Activated CD8-positive, alpha-beta memory T cell treated with anti-CD3 and anti-CD28 coated beads, Interleukin-2, amount 10 ng/mL, durations not matched to agents 7 days and 5 days (primary cell): ENCODE measurements around the gene CD44. TPM values are rescaled to one million over a fixed set of nuclear protein-coding genes. Genes with fewer than 3 reads are reported as not detected.

Source experiments
- ATAC-seq: fragments of 150-1000 bp; cut with Tn5 transposase; one replicate; pipeline ENCODE4 v1.10.0; 2021; ENCODE audit warnings: moderate library complexity
- CTCF ChIA-PET: fragments of 350-600 bp; sonication (Branson Sonifier 250); formaldehyde crosslinking; loops from one replicate; lab custom pipeline; 2021; ENCODE audit warnings: antibody characterized with exemption; lab: Charles Lee
- DNase-seq: peaks from one replicate; pipeline ENCODE4 v3.0.0-alpha.2; 2020
- H3K27ac Mint-ChIP-seq: one replicate; pipeline ENCODE4 v1.8.0; 2021; ENCODE audit warnings: mild to moderate bottlenecking, mixed read lengths
- H3K27me3 Mint-ChIP-seq: one replicate; pipeline ENCODE4 v1.8.0; 2021; ENCODE audit warnings: mixed read lengths
- H3K36me3 Mint-ChIP-seq: one replicate; pipeline ENCODE4 v1.8.0; 2021; ENCODE audit warnings: mild to moderate bottlenecking, mixed read lengths
- H3K4me1 Mint-ChIP-seq: one replicate; pipeline ENCODE4 v1.8.0; 2021; ENCODE audit warnings: mixed read lengths
- H3K4me3 Mint-ChIP-seq: one replicate; pipeline ENCODE4 v1.8.0; 2021; ENCODE audit warnings: mild to moderate bottlenecking, moderate library complexity, mixed read lengths
- H3K9me3 Mint-ChIP-seq: one replicate; pipeline ENCODE4 v1.8.0; 2022; ENCODE audit warnings: low read depth, mixed read lengths
- total RNA-seq, 2 experiments: library from RNA; stranded (reverse); gene quantifications; one replicate each; pipeline ENCODE4 v1.2.3, GENCODE V29; 2021

CD44 gene
- total RNA-seq, 2 experiments from 2014 or later: 212 to 294 TPM

DNA sequence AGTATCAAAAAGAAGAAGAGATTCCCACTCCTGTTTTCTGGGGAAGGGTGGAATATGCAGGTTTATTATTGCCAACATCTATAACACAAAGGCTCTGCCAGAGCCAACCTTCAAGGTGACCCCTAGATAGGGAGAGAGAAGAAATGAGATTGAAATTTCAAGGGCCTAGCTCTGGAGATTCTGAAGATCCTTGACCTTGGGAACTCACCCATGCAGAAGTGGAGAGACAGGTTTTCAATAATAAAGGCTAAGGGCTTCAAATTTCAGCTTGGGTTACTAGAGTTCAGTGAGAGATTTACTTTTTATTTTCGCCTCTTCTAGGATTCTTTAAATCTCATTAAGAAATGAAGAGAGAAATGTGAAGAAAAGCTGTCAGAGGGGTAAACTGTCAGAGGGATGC is 98.4 kb downstream of the CD44 start:
- Mint-ChIP-seq H3K27me3 (peaks cover 15% of the 10 kb centered on the region), H3K27ac (no peak overlapping the region), H3K9me3 (peaks cover 3% of the 10 kb centered on the region), H3K36me3 (peaks cover 22% of the 10 kb centered on the region), H3K4me3 (no peak overlapping the region), H3K4me1 (peaks cover 50% of the 10 kb centered on the region)
- CTCF ChIA-PET: interaction anchor here (0.6 to 5.6 kb wide), 22 partner anchors 10 to 311 kb away, joined by 3 to 38 read pairs (median 4); no protein-coding TSS in a partner anchor
- ATAC-seq (no peak), DNase-seq (no peak)

DNA sequence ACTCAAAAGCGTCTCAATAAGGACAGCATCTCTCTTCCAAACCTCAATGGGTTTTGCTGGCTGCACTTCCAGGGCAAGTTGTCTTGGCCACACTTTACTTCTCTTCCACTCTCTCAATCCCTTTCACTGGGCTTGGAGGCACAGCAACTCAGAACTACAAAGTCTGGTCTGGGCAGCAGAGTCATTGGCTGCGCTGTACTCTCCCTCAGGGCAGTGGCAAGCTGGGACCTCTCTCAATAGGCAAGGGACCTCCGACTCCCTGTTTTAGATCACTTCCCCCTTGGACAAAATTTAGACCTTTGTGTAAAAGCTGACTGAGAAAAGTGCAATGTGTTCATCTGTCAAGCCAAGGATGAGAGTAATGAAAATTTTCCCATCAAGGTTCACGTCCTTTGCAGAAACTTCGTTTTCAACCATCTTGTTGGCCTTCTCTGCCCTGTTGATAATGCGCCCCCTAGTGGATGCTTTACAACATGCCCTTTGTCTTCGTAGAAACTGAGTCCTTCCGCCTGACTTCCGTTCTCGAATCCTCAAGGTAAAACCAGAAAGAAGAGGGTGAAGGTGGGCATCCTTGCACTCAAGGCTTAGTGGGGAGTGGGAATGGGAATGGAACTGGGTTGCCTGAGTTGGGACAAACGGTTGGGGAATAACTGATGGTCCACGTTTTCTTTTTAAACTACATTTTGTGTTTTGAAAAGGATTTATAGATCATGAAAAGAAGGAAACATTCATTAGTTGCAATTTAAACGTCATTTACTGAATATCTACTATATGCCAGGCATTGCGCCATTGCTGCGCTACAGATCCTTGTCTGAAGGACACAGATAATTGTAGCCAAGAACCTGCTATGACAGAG is 99.1 kb downstream of the CD44 start:
- ATAC-seq: peak; percentile 63
- Mint-ChIP-seq H3K36me3 (peaks cover 16% of the 10 kb centered on the region), H3K4me3 (no peak overlapping the region), H3K27ac (no peak overlapping the region), H3K4me1 (peaks cover 57% of the 10 kb centered on the region), H3K27me3 (peaks cover 15% of the 10 kb centered on the region), H3K9me3 (peaks cover 3% of the 10 kb centered on the region)
- DNase-seq: peak; percentile 72
- CTCF ChIA-PET: interaction anchor here (0.6 to 5.6 kb wide), 21 partner anchors 9 to 312 kb away, joined by 3 to 38 read pairs (median 4); no protein-coding TSS in a partner anchor

- Mint-ChIP-seq H3K27ac (no peak overlapping the region), H3K36me3 (peaks cover 11% of the 10 kb centered on the region), H3K9me3 (peaks cover 3% of the 10 kb centered on the region), H3K4me1 (peaks cover 59% of the 10 kb centered on the region), H3K4me3 (no peak overlapping the region), H3K27me3 (peaks cover 15% of the 10 kb centered on the region)
- CTCF ChIA-PET: interaction anchor here (1.0 to 5.6 kb wide), 6 partner anchors 15 to 312 kb away, joined by 3 to 38 read pairs (median 4); no protein-coding TSS in a partner anchor
- ATAC-seq (no peak), DNase-seq (no peak)
Observed at GRCh38 chr11:35238882-35239281, 99.9 kb downstream of the CD44 start.

GRCh38 chr11:35239471-35240075 is 100.6 kb downstream of the CD44 start:
- no peak overlapping the region for H3K27ac Mint-ChIP-seq
- CTCF ChIA-PET: interaction anchor here (1.0 to 5.6 kb wide), 5 partner anchors 16 to 313 kb away, joined by 3 to 38 read pairs (median 4); no protein-coding TSS in a partner anchor
- no peak for ATAC-seq
- H3K9me3 Mint-ChIP-seq: peaks cover 6% of the 10 kb centered on the region
- no peak for DNase-seq
- no peak overlapping the region for H3K4me3 Mint-ChIP-seq
- H3K4me1 Mint-ChIP-seq: peaks cover 57% of the 10 kb centered on the region
- peaks cover 4% of the 10 kb centered on the region for H3K36me3 Mint-ChIP-seq
- peaks cover 15% of the 10 kb centered on the region for H3K27me3 Mint-ChIP-seq

DNA sequence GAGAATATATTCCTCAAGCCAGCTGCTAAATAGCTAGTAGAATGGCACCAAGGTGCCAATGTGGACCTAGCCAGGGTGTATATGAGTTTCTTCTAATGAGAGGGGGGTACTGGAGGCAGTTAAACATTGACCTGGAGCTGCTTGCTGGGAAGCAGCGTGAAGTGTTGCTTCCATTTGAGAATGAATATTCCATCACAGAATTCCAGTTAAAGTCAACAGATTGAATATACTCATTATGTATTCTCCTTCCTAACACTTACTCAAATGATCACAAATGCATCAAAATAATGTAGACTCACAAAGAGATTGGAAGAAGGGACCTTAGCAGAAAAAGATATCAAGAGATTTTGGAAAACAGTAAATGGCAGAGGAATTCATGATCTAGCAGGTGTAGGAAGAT is 102.1 kb downstream of the CD44 start:
- no peak overlapping the region for H3K27ac Mint-ChIP-seq
- DNase-seq: no peak
- peaks cover 1% of the 10 kb centered on the region for H3K36me3 Mint-ChIP-seq
- H3K4me3 Mint-ChIP-seq: no peak overlapping the region
- no peak for ATAC-seq
- peaks cover 4% of the 10 kb centered on the region for H3K9me3 Mint-ChIP-seq
- peaks cover 44% of the 10 kb centered on the region for H3K4me1 Mint-ChIP-seq
- peaks cover 15% of the 10 kb centered on the region for H3K27me3 Mint-ChIP-seq
- CTCF ChIA-PET: interaction anchor here (0.6 to 5.6 kb wide), 5 partner anchors 75 to 315 kb away, joined by 3 to 38 read pairs (median 4); no protein-coding TSS in a partner anchor

DNA sequence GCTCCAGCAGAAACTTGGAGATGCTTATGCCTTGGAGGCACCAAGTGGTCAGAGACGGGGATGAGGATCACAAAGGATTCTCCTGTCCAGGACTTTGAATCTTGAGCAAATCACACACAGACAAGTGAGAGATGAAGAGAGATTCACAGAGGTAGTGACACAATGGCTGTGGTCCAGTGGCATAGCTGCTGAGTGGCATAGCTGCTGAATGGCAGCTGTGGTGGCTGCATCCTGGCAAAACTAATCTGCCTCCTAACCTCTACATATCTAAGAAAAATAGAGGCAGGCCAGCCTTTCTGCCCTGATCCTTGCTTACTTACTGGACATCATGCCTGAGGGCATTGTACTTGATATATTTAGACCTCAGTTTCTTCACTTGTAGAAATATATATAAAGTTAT is 102.6 kb downstream of the CD44 start:
- peaks cover 15% of the 10 kb centered on the region for H3K27me3 Mint-ChIP-seq
- H3K9me3 Mint-ChIP-seq: peaks cover 4% of the 10 kb centered on the region
- peaks cover 40% of the 10 kb centered on the region for H3K4me1 Mint-ChIP-seq
- CTCF ChIA-PET: interaction anchor here (0.6 to 5.6 kb wide), 3 partner anchors 150 to 242 kb away, joined by 3 to 38 read pairs (median 3); no protein-coding TSS in a partner anchor
- H3K36me3 Mint-ChIP-seq: peaks cover 1% of the 10 kb centered on the region
- DNase-seq: no peak
- no peak overlapping the region for H3K4me3 Mint-ChIP-seq
- ATAC-seq: no peak
- H3K27ac Mint-ChIP-seq: peak overlapping the region; percentile 18

- Mint-ChIP-seq H3K27ac (no peak overlapping the region), H3K4me3 (no peak overlapping the region), H3K27me3 (peaks cover 15% of the 10 kb centered on the region), H3K9me3 (peaks cover 4% of the 10 kb centered on the region), H3K4me1 (peaks cover 41% of the 10 kb centered on the region), H3K36me3 (peaks cover 1% of the 10 kb centered on the region)
- CTCF ChIA-PET: interaction anchor here (0.9 to 5.6 kb wide), 2 partner anchors 154 to 243 kb away, joined by 3 to 38 read pairs; no protein-coding TSS in a partner anchor
- DNase-seq (no peak), ATAC-seq (no peak)
Observed at GRCh38 chr11:35242412-35243242, 103.7 kb downstream of the CD44 start.

DNA sequence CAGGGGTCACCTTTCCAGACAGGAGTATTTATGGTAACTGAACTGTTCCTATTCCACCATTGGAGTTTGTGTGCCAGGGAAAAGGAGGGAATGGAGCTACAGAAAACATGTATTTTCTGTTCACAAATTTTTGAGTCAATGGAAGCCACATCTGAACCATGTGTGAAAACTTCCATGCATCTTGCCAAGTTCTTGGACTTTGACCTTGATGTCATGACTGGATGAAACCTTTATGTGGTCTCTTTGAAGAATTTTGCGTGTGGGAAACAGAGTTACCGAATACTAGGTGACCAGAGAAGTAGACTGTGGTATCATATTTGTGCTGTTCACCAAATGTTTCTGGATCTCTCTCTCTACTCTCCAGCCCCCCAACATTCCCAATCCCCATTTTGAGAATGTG is 104.8 kb downstream of the CD44 start:
- peaks cover 41% of the 10 kb centered on the region for H3K4me1 Mint-ChIP-seq
- ATAC-seq (no peak), DNase-seq (no peak)
- no peak overlapping the region for H3K27ac Mint-ChIP-seq
- CTCF ChIA-PET: no interaction called here
- H3K36me3 Mint-ChIP-seq: peaks cover 5% of the 10 kb centered on the region
- H3K27me3 Mint-ChIP-seq: peaks cover 15% of the 10 kb centered on the region
- H3K9me3 Mint-ChIP-seq: peaks cover 6% of the 10 kb centered on the region
- H3K4me3 Mint-ChIP-seq: no peak overlapping the region

GRCh38 chr11:35245056-35245455 is 106.1 kb downstream of the CD44 start:
- no peak overlapping the region for H3K27ac Mint-ChIP-seq
- H3K4me1 Mint-ChIP-seq: peaks cover 39% of the 10 kb centered on the region
- no peak for ATAC-seq
- no peak overlapping the region for H3K4me3 Mint-ChIP-seq
- peaks cover 8% of the 10 kb centered on the region for H3K36me3 Mint-ChIP-seq
- H3K9me3 Mint-ChIP-seq: peaks cover 7% of the 10 kb centered on the region
- DNase-seq: no peak
- CTCF ChIA-PET: interaction anchor here (0.9 to 1.1 kb wide), 3 partner anchors 9 to 60 kb away, joined by 3 read pairs; no protein-coding TSS in a partner anchor
- H3K27me3 Mint-ChIP-seq: peaks cover 10% of the 10 kb centered on the region

DNA sequence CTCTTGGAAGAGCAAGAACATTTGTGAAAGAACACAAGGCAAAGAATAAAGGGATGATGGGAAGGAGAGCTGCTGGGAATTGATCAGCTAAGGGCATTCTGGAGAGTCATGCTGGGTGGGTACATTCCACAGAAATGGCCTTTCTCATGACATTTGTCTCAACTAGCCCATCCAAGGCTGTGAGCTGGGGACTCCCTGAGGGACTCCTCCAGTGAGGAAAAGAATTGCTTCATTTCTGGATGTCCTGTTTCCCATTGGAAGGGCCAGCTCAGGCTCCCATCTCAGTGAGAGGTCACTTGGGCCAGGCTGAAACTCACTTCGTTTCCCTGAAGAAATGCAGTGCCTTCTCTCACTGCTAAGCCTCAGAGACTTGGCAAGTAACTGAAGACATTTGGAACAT is 106.8 kb downstream of the CD44 start:
- peaks cover 8% of the 10 kb centered on the region for H3K36me3 Mint-ChIP-seq
- peaks cover 6% of the 10 kb centered on the region for H3K27me3 Mint-ChIP-seq
- H3K27ac Mint-ChIP-seq: no peak overlapping the region
- ATAC-seq (no peak), DNase-seq (no peak)
- CTCF ChIA-PET: interaction anchor here (0.9 to 1.1 kb wide), 3 partner anchors 8 to 60 kb away, joined by 3 read pairs; no protein-coding TSS in a partner anchor
- peaks cover 39% of the 10 kb centered on the region for H3K4me1 Mint-ChIP-seq
- peaks cover 7% of the 10 kb centered on the region for H3K9me3 Mint-ChIP-seq
- H3K4me3 Mint-ChIP-seq: no peak overlapping the region

- peaks cover under 1% of the 10 kb centered on the region for H3K27me3 Mint-ChIP-seq
- CTCF ChIA-PET: interaction anchor here (0.7 to 1.6 kb wide), 4 partner anchors 10 to 234 kb away, joined by 3 to 8 read pairs (median 6); no protein-coding TSS in a partner anchor
- no peak overlapping the region for H3K4me3 Mint-ChIP-seq
- peaks cover 7% of the 10 kb centered on the region for H3K9me3 Mint-ChIP-seq
- peaks cover 8% of the 10 kb centered on the region for H3K36me3 Mint-ChIP-seq
- DNase-seq (no peak), ATAC-seq (no peak)
- no peak overlapping the region for H3K27ac Mint-ChIP-seq
- H3K4me1 Mint-ChIP-seq: peaks cover 33% of the 10 kb centered on the region
Observed at GRCh38 chr11:35246745-35247144, 107.8 kb downstream of the CD44 start.

GRCh38 chr11:35247428-35247827 is 108.5 kb downstream of the CD44 start:
- H3K36me3 Mint-ChIP-seq: peaks cover 8% of the 10 kb centered on the region
- peak; percentile 55 for DNase-seq
- peaks cover 3% of the 10 kb centered on the region for H3K27me3 Mint-ChIP-seq
- H3K27ac Mint-ChIP-seq: peak overlapping the region; percentile 56
- CTCF ChIA-PET: interaction anchor here (0.7 to 1.6 kb wide), 4 partner anchors 9 to 235 kb away, joined by 3 to 8 read pairs (median 6); no protein-coding TSS in a partner anchor
- H3K4me1 Mint-ChIP-seq: peaks cover 26% of the 10 kb centered on the region
- ATAC-seq: peak; percentile 74
- H3K4me3 Mint-ChIP-seq: no peak overlapping the region
- H3K9me3 Mint-ChIP-seq: peaks cover 7% of the 10 kb centered on the region
